ENCODE measurements around the gene PRSS12. TPM values are rescaled to one million over a fixed set of nuclear protein-coding genes. Genes with fewer than 3 reads are reported as not detected.
"Not testable (repeated sequence)": the region's sequence is repeated elsewhere in the genome, so short reads cannot be mapped to it uniquely, and the experiment has no call there.

PRSS12 gene
- total RNA-seq, 1 experiment from 2014 or later, result 0.12 TPM

DNA sequence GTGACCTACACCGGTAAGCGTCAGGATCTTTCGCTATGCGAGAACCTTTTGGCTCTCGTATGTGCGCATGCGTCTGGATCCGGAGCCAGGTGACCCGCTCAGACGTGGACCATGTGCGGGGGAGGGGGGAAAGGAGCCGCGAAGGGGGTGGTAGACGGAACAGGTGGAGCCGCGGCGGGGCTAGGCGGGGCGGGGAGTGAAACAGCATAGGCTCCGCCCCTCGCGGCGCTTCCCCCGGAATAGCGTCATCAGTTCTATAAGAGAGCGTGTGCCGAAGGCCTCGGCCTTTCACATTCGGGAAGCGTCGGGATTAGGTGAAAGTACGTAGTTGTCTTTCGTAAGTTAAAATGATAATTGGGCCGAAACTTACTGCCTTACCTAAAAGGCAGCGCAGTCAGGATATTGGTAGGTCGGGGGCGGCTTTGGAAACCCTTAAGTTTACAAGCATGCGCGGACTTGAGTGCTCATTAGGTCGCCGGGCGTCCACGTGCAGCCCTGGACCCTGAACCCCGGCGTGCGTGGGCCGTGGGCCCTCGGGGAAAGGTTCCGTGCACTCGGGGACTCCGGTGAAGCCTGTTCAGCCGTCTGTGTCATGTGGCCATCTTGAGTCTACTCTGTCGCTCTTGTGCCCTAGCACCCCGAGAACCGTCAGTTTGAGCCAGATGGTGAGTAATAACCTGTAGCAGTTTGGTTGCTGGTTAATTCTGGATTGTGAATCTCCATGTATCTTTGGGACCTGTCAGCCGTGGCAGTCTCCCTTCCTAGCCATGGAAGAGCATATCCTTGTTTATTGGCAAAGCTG is 74.1 kb downstream of the PRSS12 start:
- peak; percentile 87 for DNase-seq (ENCODE audit: low read depth)

DNA sequence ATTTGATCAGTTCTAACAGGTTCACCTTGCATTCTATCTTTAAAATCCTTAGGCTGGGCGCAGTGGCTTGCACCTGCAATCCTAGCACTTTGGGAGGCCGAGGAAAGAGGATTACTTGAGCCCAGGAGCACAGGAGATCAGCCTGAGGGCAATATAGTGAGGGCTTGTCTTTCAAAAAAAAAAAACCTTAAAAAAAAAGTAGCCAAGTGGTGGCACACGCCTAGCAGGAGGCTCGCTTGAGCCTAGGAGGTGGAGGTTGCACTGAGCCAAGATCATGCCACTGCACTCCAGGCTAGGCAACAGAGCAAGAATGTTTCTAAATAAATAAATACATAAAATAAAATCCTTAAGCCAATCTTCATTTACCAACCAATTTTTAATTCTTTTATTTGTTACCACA is 75.6 kb downstream of the PRSS12 start:
- no peak for DNase-seq (ENCODE audit: low read depth)

DNA sequence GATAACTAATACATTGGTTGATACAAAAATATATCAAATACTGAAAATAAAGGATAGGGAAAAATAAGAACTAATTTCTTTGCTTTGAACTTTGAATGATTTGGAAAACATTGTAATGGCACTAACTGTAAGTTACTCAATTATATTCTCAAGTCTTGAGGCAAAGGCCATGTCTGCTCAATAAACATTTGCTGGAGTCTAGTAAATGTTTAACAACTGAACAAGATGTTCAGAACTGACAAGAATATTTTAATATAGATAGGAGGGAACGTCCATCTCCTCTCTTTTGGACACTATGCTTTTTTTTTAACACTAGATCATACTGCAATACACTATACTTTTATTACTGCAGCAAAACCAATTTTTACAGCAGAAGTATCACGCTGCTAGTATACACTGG is 76.2 kb downstream of the PRSS12 start:
- no peak for DNase-seq (ENCODE audit: low read depth)

DNA sequence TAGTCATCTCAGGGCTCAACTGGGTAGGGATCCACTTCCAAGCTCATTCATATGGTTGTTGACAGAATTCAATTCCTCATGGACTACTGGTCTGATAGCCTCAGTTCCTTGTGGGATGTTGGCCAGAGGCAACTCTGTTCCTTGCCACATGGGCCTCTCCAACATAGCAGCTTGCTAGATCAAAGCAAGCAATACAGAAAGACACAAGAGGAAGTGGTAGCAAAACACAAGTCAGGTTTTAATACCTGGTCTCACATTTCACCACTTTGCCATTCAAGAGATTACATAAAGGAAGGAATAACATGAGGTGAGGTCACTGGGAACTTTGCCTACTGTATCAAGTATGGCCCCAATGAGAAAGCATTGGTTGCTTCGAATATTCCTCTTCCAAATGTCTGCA is 79.2 kb downstream of the PRSS12 start:
- DNase-seq (ENCODE audit: low read depth), result no peak

DNA sequence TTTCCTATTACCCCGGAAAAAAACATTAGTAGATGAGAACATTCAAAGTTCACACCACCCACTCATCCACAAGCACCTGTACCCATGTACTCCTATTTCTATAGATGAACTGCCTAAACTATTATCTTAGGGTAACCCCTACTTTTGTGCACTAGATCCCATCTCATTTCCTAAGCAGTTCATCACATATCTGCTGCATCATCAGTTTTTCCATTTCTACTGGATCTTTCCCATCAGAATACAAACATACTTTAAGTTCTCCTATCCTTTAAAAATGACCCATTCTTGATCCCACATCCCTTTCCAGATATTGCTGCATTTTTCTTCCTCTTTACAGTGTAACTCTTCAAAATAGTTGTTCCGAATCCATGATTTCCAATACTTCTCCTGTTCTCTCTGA is 81.0 kb downstream of the PRSS12 start:
- DNase-seq (ENCODE audit: low read depth), result no peak

DNA sequence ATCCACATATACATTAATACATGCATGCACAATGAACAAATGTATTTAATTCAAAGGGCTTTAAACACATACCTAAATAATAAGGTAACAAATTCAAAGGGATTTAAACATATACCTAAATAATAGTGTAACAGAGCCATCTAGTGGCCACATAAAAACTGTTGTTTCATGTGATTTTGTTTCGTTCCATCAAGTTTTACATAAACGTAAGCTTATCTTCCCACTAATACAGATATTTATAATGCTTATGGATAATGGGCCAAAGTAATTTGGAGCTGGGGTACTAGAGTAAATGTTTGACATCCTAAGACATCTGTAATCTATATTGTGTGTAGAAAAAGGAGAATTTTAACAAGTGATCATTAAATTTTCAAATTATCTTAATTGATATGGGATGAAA is 82.3 kb downstream of the PRSS12 start:
- DNase-seq (ENCODE audit: low read depth), result peak; percentile 35

DNA sequence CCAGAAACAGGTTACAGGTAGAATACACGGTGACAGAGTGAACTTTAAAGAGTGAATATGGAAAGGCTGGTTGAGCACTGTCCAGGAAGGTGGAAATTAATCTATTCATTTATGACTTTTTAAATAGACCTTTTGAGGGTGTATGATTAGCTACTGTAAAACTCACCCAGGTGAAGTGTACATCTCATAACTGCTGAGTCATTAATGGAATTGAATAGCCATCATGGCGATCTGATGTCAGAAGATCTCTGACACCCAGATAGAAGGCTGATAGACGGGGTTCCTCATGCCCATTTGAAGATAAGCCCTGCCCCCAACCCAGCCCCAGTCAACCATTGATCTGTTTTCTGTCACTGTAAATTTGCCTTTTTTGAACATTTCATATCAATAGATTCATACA is 84.0 kb downstream of the PRSS12 start:
- DNase-seq (ENCODE audit: low read depth), result no peak

DNA sequence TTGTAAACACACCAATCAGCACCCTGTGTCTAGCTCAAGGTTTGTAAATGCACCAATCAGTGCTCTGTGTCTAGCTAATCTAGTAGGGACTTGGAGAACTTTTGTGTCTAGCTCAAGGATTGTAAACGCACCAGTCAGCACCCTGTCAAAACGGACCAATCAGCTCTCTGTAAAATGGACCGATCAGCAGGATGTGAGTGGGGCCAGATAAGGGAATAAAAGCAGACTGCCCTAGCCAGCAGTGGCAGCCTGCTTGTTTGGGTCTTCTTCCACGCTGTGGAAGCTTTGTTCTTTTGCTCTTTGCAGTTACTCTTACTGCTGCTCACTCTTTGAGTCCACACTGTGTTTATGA is 86.7 kb downstream of the PRSS12 start:
- DNase-seq (ENCODE audit: low read depth), result not testable (repeated sequence)

DNA sequence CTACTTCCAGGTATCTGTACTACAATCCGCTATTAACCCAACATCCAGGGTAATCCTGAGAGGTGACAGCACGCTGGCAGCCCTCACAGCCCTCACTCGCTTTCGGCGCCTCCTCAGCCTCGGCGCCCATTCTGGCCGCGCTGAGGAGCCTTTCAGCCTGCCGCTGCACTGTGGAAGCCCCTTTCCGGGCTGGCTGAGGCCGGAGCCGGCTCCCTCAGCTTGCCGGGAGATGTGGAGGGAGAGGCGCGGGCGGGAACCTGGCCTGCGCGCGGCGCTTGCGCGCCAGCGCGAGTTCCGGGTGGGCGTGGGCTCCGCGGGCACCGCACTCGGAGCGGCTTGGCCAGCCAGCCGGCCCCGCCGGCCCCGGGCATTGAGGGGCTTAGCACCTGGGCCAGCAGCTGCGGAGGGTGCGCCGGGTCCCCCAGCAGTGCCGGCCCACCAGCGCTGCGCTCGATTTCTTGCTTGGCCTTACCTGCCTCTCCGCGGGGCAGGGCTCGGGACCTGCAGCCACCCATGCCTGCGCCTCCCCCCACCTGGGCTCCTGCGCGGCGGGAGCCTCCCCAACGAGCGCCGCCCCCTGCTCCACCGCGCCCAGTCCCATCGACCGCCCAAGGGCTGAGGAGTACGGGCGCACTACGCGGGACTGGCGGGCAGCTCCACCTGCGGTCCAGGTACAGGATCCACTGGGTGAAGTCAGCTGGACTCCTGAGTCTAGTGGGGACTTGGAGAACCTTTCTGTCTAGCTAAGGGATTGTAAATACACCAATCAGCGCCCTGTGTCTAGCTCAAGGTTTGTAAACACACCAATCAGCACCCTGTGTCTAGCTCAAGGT is 87.3 kb downstream of the PRSS12 start:
- DNase-seq (ENCODE audit: low read depth), result no peak

DNA sequence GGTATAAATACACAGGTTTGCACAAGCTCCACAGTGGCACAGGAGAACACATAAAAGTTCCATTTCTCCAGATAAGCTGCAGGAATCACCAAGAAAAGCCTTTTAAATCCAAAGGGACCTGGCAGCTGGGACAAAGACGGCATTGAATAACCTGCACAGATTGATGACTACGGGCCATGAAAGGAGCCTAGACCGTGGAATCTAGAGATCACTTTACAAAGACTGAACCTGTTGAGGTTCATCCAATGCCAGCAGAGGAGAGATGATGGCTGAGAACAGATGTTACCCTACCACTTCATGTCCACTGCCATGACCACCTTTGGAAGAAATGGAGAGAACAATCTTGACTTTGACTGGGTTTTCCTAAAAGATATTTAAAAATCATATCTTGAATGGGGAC is 88.7 kb downstream of the PRSS12 start:
- no peak for DNase-seq (ENCODE audit: low read depth)

DNA sequence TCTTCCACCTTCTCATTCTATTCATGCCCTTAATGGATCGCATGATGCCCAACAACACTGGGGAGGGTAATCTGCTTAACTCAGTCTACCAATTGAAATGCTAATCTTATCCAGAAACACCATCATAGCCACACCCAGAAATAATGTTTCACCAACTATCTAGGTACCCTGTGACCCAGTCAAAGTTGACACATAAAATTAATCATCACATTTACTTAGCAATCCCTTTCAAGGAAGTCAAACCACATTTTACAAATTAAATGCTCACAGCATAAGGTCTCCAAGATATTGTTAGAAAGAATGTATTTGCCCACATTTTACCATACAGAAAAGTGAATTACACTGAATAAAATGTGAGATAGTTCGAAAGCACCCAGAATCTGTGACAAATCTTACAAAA is 92.5 kb downstream of the PRSS12 start:
- no peak for DNase-seq (ENCODE audit: low read depth)

DNA sequence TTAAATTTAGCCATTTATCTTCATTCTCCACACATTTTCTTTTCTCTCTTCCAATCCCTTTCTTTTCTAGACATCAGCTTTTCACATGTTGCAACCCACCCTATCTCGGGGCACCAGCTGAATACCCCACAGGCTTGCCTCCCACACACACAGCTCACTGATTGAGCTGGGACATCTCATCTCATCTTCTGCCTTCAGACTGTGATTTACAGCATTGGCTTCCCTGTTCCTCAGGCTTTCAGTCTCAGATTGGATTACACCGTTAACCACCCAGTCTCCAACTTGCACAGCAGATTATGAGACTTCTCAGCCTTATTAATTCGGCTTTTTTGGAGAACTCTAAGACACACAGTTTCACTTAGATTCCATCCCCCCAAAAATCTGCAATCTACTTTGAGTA is 93.7 kb downstream of the PRSS12 start:
- no peak for DNase-seq (ENCODE audit: low read depth)

DNA sequence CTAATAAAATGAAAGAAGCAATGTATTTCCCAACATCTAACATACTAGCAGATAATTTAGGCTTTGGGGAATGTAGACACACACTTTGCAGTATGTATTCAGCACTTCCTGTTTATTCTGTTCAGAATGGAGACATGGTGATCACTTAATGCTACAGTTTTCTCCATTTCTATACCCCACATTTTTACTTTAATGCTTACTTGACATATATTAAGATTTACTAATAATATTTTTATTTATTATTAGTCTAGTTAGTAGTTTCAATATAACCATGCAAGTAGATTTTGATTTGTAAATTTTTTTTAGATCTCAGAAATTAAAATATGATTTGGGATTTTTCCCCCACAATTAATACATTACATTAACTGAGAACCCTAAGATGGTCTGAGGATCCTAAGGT is 98.4 kb downstream of the PRSS12 start:
- no peak for DNase-seq (ENCODE audit: low read depth)

DNA sequence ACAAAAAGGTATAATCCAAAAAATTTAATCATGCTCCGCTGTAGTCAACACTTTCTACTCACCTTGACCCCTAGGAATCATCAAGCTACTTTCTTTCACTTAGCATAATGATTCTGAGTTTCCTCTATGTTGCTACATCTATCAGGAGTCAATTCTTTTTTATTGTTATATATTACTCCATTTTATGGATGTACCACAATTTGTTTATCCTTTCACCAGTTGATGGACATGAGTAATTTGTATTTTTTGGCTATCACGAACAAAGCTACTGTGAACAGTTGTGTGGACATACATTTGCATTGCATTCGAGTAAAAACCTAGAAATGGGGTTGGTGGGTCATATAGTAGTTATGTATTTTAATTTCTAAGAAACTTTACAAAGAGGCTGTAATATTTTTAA is 102.9 kb downstream of the PRSS12 start:
- DNase-seq (ENCODE audit: low read depth), result no peak

DNA sequence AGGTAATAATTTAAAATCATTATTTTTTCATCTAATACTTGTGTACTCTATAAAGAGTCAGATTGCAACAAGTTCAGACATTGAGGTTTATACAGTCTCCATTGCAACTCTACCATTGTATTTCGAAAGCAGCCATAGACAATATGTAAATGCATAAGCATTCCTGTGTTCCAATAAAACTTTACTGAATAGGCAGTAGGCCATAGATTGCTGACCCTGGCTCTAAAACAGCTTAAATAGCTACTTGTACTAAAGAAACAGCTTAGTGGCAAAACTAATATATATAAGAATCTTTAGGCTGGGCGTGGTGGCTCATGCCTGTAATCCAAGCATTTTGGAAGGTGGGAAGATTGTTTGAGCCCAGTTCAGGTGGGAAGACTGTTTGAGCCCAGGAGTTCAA is 115.3 kb downstream of the PRSS12 start:
- DNase-seq (ENCODE audit: low read depth), result no peak

DNA sequence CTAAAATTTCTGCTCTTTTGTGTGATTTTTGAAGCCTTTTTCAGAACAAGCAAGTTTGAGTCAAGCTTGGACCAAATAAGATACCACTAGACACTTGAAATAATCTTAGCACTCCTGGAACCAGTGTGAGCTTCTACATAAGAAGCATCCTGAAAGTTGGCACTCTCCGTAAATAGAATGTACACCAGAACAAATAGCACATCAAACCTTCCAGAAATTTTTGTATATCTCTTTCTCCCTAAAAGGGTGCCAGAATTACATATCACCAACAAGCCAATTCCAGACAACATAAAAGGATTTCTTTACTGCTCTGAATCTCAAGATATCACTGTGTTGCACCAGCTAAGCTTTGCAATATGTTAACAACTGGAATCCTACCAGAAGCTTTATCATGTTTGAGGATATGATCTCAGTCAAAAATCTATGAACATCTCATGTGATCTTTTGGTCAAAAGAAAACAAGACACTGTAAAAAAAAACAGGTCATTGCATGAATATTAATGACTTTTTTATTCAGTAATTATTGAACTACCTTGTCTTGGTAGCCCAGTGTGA is 117.2 kb downstream of the PRSS12 start:
- no peak for DNase-seq (ENCODE audit: low read depth)
